Cardiac muscle cell (in vitro differentiated cells and primary cell): ENCODE measurements around the gene OBSL1. TPM values are rescaled to one million over a fixed set of nuclear protein-coding genes. Genes with fewer than 3 reads are reported as not detected.

Experiments used
- DNase-seq, 2 donors: peaks; one replicate each; pipeline versions ENCODE4 v3.0.0 to v3.0.0-alpha.2; 2010 to 2017; ENCODE audit warnings: low read depth in 1 of 2, low spot score in 1 of 2
- H3K27ac ChIP-seq: fragments of 200-600 bp; sonication (generic); 2 replicates; pipeline ENCODE4 v1.5.1; 2016
- H3K27me3 ChIP-seq: fragments of 200-600 bp; sonication (generic); 2 replicates; pipeline ENCODE4 v1.6.0; 2016; ENCODE audit warnings: control low read depth
- H3K36me3 ChIP-seq: fragments of 200-600 bp; sonication (generic); 2 replicates; pipeline ENCODE4 v1.5.1; 2016; ENCODE audit warnings: control low read depth
- H3K4me1 ChIP-seq: fragments of 200-600 bp; sonication (generic); 2 replicates; pipeline ENCODE4 v1.8.1; 2017; ENCODE audit warnings: low read depth, mild to moderate bottlenecking, mixed run types
- H3K4me3 ChIP-seq: fragments of 200-600 bp; sonication (generic); 2 replicates; pipeline ENCODE4 v1.5.1; 2016; ENCODE audit warnings: mild to moderate bottlenecking
- H3K9me3 ChIP-seq: fragments of 200-600 bp; sonication (generic); 2 replicates; pipeline ENCODE4 v1.5.1; 2017; ENCODE audit warnings: low read depth, mild to moderate bottlenecking, control low read depth
- CTCF ChIP-seq: IDR thresholded peaks from 2 replicates; pipeline ENCODE4 v1.5.1; 2012; ENCODE audit warnings: low read depth, mild to moderate bottlenecking, low read length
- polyA plus RNA-seq: library from polyadenylated mRNA; unstranded; fragments of >200 nt; fragmentation: Nextera tagmentation; extraction: Ambion mirVana; gene quantifications from 2 replicates; pipeline ENCODE4 v1.2.1, GENCODE V29; 2016
- total RNA-seq: library from RNA; depleted of rRNA; stranded (reverse); fragments of >200 nt; gene quantifications from 2 replicates; pipeline ENCODE4 v1.2.3, GENCODE V29; 2016

Gene OBSL1
- total and polyA plus RNA-seq, 2 experiments from 2014 or later: 276 to 746 TPM

GRCh38 chr2:219554350-219554749, 17.0 kb downstream of the OBSL1 start:
- no peak overlapping the region for H3K27ac ChIP-seq
- H3K4me1 ChIP-seq: peaks cover 3% of the 10 kb centered on the region
- TF ChIP-seq CTCF: no peak
- H3K27me3 ChIP-seq: no peaks in the 10 kb centered on the region
- DNase-seq: no peak
- no peaks in the 10 kb centered on the region for H3K9me3 ChIP-seq
- peaks cover 28% of the 10 kb centered on the region for H3K36me3 ChIP-seq
- H3K4me3 ChIP-seq: no peak overlapping the region

GRCh38 chr2:219553463-219553963, 17.8 kb downstream of the OBSL1 start:
- no peaks in the 10 kb centered on the region for H3K27me3 ChIP-seq
- H3K4me1 ChIP-seq: peaks cover 3% of the 10 kb centered on the region
- H3K36me3 ChIP-seq: peaks cover 21% of the 10 kb centered on the region
- no peak overlapping the region for H3K27ac ChIP-seq
- H3K4me3 ChIP-seq: no peak overlapping the region
- DNase-seq: no peak
- no peaks in the 10 kb centered on the region for H3K9me3 ChIP-seq
- TF ChIP-seq CTCF: no peak

- Histone ChIP-seq H3K4me1 (peaks cover 3% of the 10 kb centered on the region), H3K36me3 (peaks cover 21% of the 10 kb centered on the region), H3K27ac (no peak overlapping the region), H3K4me3 (peak overlapping the region; percentile 47), H3K9me3 (no peaks in the 10 kb centered on the region), H3K27me3 (no peaks in the 10 kb centered on the region)
- TF ChIP-seq CTCF: no peak
- no peak for DNase-seq
Observed at GRCh38 chr2:219553168-219553417, 18.2 kb downstream of the OBSL1 start.

GRCh38 chr2:219552382-219553167, 18.8 kb downstream of the OBSL1 start:
- peaks cover 21% of the 10 kb centered on the region for H3K36me3 ChIP-seq
- no peak for TF ChIP-seq CTCF
- no peaks in the 10 kb centered on the region for H3K9me3 ChIP-seq
- no peak overlapping the region for H3K27ac ChIP-seq
- peak; percentile 90 to 94 for DNase-seq
- peak overlapping the region; percentile 47 for H3K4me3 ChIP-seq
- H3K4me1 ChIP-seq: peaks cover 3% of the 10 kb centered on the region
- H3K27me3 ChIP-seq: no peaks in the 10 kb centered on the region

- H3K27ac ChIP-seq: no peak overlapping the region
- DNase-seq: peak in 1 of 2 donors; percentile 55
- no peak for TF ChIP-seq CTCF
Observed at GRCh38 chr2:219551441-219552381, 19.6 kb downstream of the OBSL1 start.

More at GRCh38 chr2:219551441-219552381, 19.6 kb downstream of the OBSL1 start:
- peak overlapping the region; percentile 47 for H3K4me3 ChIP-seq
- H3K36me3 ChIP-seq: peaks cover 18% of the 10 kb centered on the region
- H3K9me3 ChIP-seq: no peaks in the 10 kb centered on the region
- no peaks in the 10 kb centered on the region for H3K27me3 ChIP-seq
- H3K4me1 ChIP-seq: peaks cover 3% of the 10 kb centered on the region
